ENCODE data around the gene SNTA1. TPM values are rescaled to one million over a fixed set of nuclear protein-coding genes. Genes with fewer than 3 reads are reported as not detected.

The SNTA1 gene
- total and polyA plus RNA-seq, 2 of the 8 experiments (the other 6 are each of a cell fraction or from before 2014, with no cell fraction given): 4.5 to 8.0 TPM

DNA sequence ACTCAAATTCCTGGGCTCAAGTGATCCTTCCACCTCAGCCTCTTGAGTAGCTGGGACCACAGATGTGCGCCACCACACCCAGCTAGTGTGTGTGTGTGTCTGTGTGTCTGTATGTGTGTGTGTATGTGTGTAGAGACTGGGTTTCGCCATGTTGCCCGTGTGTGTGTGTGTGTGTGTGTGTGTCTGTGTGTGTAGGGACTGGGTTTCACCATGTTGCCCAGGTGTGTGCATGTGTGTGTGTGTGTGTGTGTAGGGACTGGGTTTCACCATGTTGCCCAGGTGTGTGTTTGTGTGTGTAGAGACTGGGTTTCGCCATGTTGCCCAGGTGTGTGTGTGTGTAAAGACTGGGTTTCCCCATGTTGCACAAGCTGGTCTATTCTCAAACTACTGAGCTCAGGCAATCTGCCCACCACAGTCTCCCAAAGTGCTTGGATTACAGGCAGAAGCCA is 70.5 kb downstream of the SNTA1 start:
- H3K27ac ChIP-seq (ENCODE audit: low read depth, low read length): no peak overlapping the region
- TF ChIP-seq JUND (IDR thresholded peaks at IDR 0.05; ENCODE audit: low read length): no peak
- TF ChIP-seq BACH1 (IDR thresholded peaks at IDR 0.05; ENCODE audit: low read length): no peak
- no peak for TF ChIP-seq POLR2A (IDR thresholded peaks at IDR 0.05; ENCODE audit: control extremely low read depth in 1 of 2, low read depth in 2 of 2, low read length in 2 of 2)
- no peak for TF ChIP-seq ASH2L (IDR thresholded peaks at IDR 0.05; ENCODE audit: low read length)
- TF ChIP-seq SIX5 (IDR thresholded peaks at IDR 0.05; ENCODE audit: low read depth, low read length): no peak
- no peak for TF ChIP-seq SP4 (IDR thresholded peaks at IDR 0.05; ENCODE audit: low read length)
- TF ChIP-seq HDAC6 (IDR thresholded peaks at IDR 0.05; ENCODE audit: low read depth, low read length): no peak
- no peak for TF ChIP-seq SIN3A (conservative IDR thresholded peaks at IDR 0.05 in 1 of 2, IDR thresholded peaks at IDR 0.05 in 1 of 2; ENCODE audit: low read depth in 1 of 2, low read length in 2 of 2)
- TF ChIP-seq, protein P1, sequence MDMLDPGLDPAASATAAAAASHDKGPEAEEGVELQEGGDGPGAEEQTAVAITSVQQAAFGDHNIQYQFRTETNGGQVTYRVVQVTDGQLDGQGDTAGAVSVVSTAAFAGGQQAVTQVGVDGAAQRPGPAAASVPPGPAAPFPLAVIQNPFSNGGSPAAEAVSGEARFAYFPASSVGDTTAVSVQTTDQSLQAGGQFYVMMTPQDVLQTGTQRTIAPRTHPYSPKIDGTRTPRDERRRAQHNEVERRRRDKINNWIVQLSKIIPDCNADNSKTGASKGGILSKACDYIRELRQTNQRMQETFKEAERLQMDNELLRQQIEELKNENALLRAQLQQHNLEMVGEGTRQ (IDR thresholded peaks at IDR 0.05; ENCODE audit: low read length): no peak
- TF ChIP-seq KDM1A (IDR thresholded peaks at IDR 0.05; ENCODE audit: borderline replicate concordance, low read length): no peak
- no peak for TF ChIP-seq TAF7 (optimal IDR thresholded peaks at IDR 0.05; ENCODE audit: borderline replicate concordance, low read depth, low read length)
- TF ChIP-seq TEAD4 (IDR thresholded peaks at IDR 0.05; ENCODE audit: low read depth, low read length): no peak
- TF ChIP-seq EP300 (IDR thresholded peaks at IDR 0.05; ENCODE audit: borderline replicate concordance in 1 of 2, low read depth in 2 of 2, low read length in 2 of 2): no peak
- no peak for TF ChIP-seq RXRA (IDR thresholded peaks at IDR 0.05; ENCODE audit: insufficient read depth, low read depth, low read length)

More for the DNA sequence above, 70.5 kb downstream of the SNTA1 start:
- Histone ChIP-seq H3K4me1 (replicated peaks in 1 of 4; ENCODE audit: control insufficient read depth in 3 of 4, insufficient read depth in 4 of 4, low read length in 3 of 4) (no peaks in the 10 kb centered on the region), H3K4me2 (ENCODE audit: insufficient read depth in 1 of 2, low read depth in 2 of 2, low read length in 2 of 2) (no peak overlapping the region), H4K8ac (ENCODE audit: extremely low read depth, insufficient read depth, low read length) (no peak overlapping the region), H3K79me1 (ENCODE audit: low read depth, low read length) (no peaks in the 10 kb centered on the region), H2BK120ac (replicated peaks; ENCODE audit: low read depth, low read length) (no peak overlapping the region), H3K27me3 (replicated peaks in 1 of 4; ENCODE audit: control insufficient read depth in 3 of 4, extremely low read depth in 1 of 4, insufficient read depth in 3 of 4, low read length in 3 of 4) (no peaks in the 10 kb centered on the region), H3K79me2 (ENCODE audit: control insufficient read depth in 1 of 2, insufficient read depth in 2 of 2, low read length in 2 of 2) (no peaks in the 10 kb centered on the region), H4K20me1 (replicated peaks in 1 of 2; ENCODE audit: control insufficient read depth in 1 of 2, insufficient read depth in 2 of 2, low read length in 2 of 2) (peaks cover 0 to 2% of the 10 kb centered on the region in 2 experiments), H2BK12ac (ENCODE audit: low read depth, low read length) (no peak overlapping the region), H3K9me3 (ENCODE audit: insufficient read depth in 2 of 2, low read depth in 1 of 2, low read length in 1 of 2) (no peaks in the 10 kb centered on the region), H3K4me3 (ENCODE audit: extremely low read depth in 1 of 4, insufficient read depth in 2 of 4, low read depth in 3 of 4, low read length in 4 of 4) (no peak overlapping the region), H2BK5ac (ENCODE audit: low read depth, low read length) (no peak overlapping the region), H2BK15ac (ENCODE audit: low read length) (no peak overlapping the region), H3K23me2 (ENCODE audit: low read depth, low read length) (no peaks in the 10 kb centered on the region), H4K5ac (ENCODE audit: insufficient read length, low read depth, low read length) (no peak overlapping the region), H3K9ac (replicated peaks in 1 of 4; ENCODE audit: extremely low read depth in 1 of 4, low read depth in 3 of 4, low read length in 3 of 4) (no peak overlapping the region), H3K14ac (ENCODE audit: insufficient read length) (no peak overlapping the region), H2BK20ac (ENCODE audit: low read length) (no peak overlapping the region), H3K4ac (replicated peaks; ENCODE audit: insufficient read length, low read depth, low read length) (no peak overlapping the region), H3K56ac (replicated peaks; ENCODE audit: insufficient read length, low read depth, low read length) (no peak overlapping the region), H3K23ac (ENCODE audit: insufficient read length) (no peak overlapping the region), H4K91ac (replicated peaks; ENCODE audit: insufficient read length, low read length) (no peak overlapping the region), H2AFZ (ENCODE audit: low read length) (no peak overlapping the region), H3K18ac (ENCODE audit: extremely low read depth, low read length) (no peak overlapping the region), H3K36me3 (ENCODE audit: control insufficient read depth in 2 of 4, insufficient read depth in 4 of 4, low read length in 3 of 4) (peaks cover 6 to 36% (median 30%) of the 10 kb centered on the region in 4 experiments; a peak in 7 of 8 replicates), H2AK5ac (ENCODE audit: low read depth, low read length) (no peak overlapping the region)
- no peak for FAIRE-seq
- POLR2A ChIA-PET (ENCODE audit: partially characterized antibody): no interaction called here
- CTCF ChIA-PET (ENCODE audit: partially characterized antibody): interaction anchor here (0.8 kb wide), 1 partner anchor 81 kb away, joined by 3 read pairs; no protein-coding TSS in a partner anchor
- DNase-seq (ENCODE audit: low read depth in 1 of 2, low spot score in 2 of 2): no peak
- whole genome bisulfite sequencing, 2 experiments (ENCODE audit: extremely low coverage in 1 of 2, insufficient coverage in 1 of 2, insufficient read length in 1 of 2, insufficient replicate concordance in 2 of 2, low coverage in 1 of 2, low lambda C conversion rate in 2 of 2, missing lambda C conversion rate in 1 of 2): 89% methylated on average over 4 of the region's 4 CpGs; no CpG with 5 or more reads in 1 of the 2 experiments

All from H1 (cell line).